Activated T-helper 1 cell treated with anti-CD3 and anti-CD28 coated beads, Interleukin-12 subunit alpha, Interleukin-12 subunit beta, Interleukin-2, Interleukin-4 antibody, amounts not matched to agents 30 ng/mL and 10 ng/mL and 1 ng/mL, durations not matched to agents 14 hours and 24 hours and 36 hours (primary cell): ENCODE measurements around the gene SYCE1. TPM values are rescaled to one million over a fixed set of nuclear protein-coding genes. Genes with fewer than 3 reads are reported as not detected.
"Not testable (repeated sequence)": the region's sequence is repeated elsewhere in the genome, so short reads cannot be mapped to it uniquely, and the experiment has no call there.

Experiments used
- DNase-seq: peaks from one replicate; pipeline ENCODE4 v3.0.0; 2021; ENCODE audit warnings: low spot score
- H3K27ac Mint-ChIP-seq: one replicate; pipeline ENCODE4 v1.8.0; 2021; ENCODE audit warnings: mild to moderate bottlenecking, mixed read lengths
- H3K27me3 Mint-ChIP-seq: one replicate; pipeline ENCODE4 v1.8.0; 2022; ENCODE audit warnings: mild to moderate bottlenecking, moderate library complexity, mixed read lengths; ENCODE audit not compliant: insufficient read depth
- H3K36me3 Mint-ChIP-seq: one replicate; pipeline ENCODE4 v1.8.0; 2021; ENCODE audit warnings: low read depth, mixed read lengths
- H3K4me1 Mint-ChIP-seq: one replicate; pipeline ENCODE4 v1.8.0; 2021; ENCODE audit warnings: low read depth, mixed read lengths
- H3K4me3 Mint-ChIP-seq: one replicate; pipeline ENCODE4 v1.8.0; 2021; ENCODE audit warnings: mild to moderate bottlenecking, moderate library complexity, mixed read lengths
- H3K9me3 Mint-ChIP-seq: one replicate; pipeline ENCODE4 v1.8.0; 2021; ENCODE audit warnings: mixed read lengths
- intact Hi-C: fragments of 100-400 bp; cut with micrococcal nuclease; formaldehyde crosslinking; loops from one replicate; pipeline ENCODE4 v1.15.1; 2024
- total RNA-seq: library from RNA; stranded (reverse); gene quantifications from 2 replicates; pipeline ENCODE4 v1.2.3, GENCODE V29; 2022

The SYCE1 gene
- total RNA-seq, 1 donor from 2014 or later, result 0.34 TPM

- Mint-ChIP-seq H3K4me3 (no peak overlapping the region), H3K36me3 (no peaks in the 10 kb centered on the region), H3K9me3 (no peaks in the 10 kb centered on the region), H3K4me1 (peaks cover 5% of the 10 kb centered on the region), H3K27me3 (peaks cover 47% of the 10 kb centered on the region), H3K27ac (no peak overlapping the region)
- DNase-seq, result no peak
- intact Hi-C loops, result no loop called here
Measured at GRCh38 chr10:133523631-133524203, 41.7 kb downstream of the SYCE1 start.

- peak overlapping the region; percentile 58 for H3K4me3 Mint-ChIP-seq
- peaks cover 5% of the 10 kb centered on the region for H3K4me1 Mint-ChIP-seq
- DNase-seq, result peak; percentile 80
- H3K36me3 Mint-ChIP-seq, result no peaks in the 10 kb centered on the region
- H3K9me3 Mint-ChIP-seq, result no peaks in the 10 kb centered on the region
- no peak overlapping the region for H3K27ac Mint-ChIP-seq
- peaks cover 39% of the 10 kb centered on the region for H3K27me3 Mint-ChIP-seq
- intact Hi-C loops, result loop anchor here (1.0 kb wide), 2 partner anchors 83 to 191 kb away; no protein-coding TSS in a partner anchor
Measured at GRCh38 chr10:133520193-133520738, 45.1 kb downstream of the SYCE1 start.

GRCh38 chr10:133518517-133518916 is 46.9 kb downstream of the SYCE1 start:
- DNase-seq, intact Hi-C loops, H3K9me3 Mint-ChIP-seq, H3K4me3 Mint-ChIP-seq, H3K27ac Mint-ChIP-seq, H3K4me1 Mint-ChIP-seq, H3K36me3 Mint-ChIP-seq: not testable (repeated sequence)
- peaks cover 46% of the 10 kb centered on the region for H3K27me3 Mint-ChIP-seq

GRCh38 chr10:133516057-133516456 is 49.3 kb downstream of the SYCE1 start:
- intact Hi-C loops, result no loop called here
- Mint-ChIP-seq H3K27ac (no peak overlapping the region), H3K4me3 (no peak overlapping the region), H3K9me3 (no peaks in the 10 kb centered on the region), H3K36me3 (no peaks in the 10 kb centered on the region), H3K27me3 (peaks cover 37% of the 10 kb centered on the region), H3K4me1 (peaks cover 5% of the 10 kb centered on the region)
- DNase-seq, result no peak

- intact Hi-C loops, result no loop called here
- Mint-ChIP-seq H3K9me3 (no peaks in the 10 kb centered on the region), H3K27me3 (peaks cover 34% of the 10 kb centered on the region), H3K36me3 (no peaks in the 10 kb centered on the region), H3K4me3 (no peak overlapping the region), H3K27ac (no peak overlapping the region), H3K4me1 (no peaks in the 10 kb centered on the region)
- no peak for DNase-seq
Measured at GRCh38 chr10:133515471-133515870, 49.9 kb downstream of the SYCE1 start.

- H3K36me3 Mint-ChIP-seq, result no peaks in the 10 kb centered on the region
Measured at GRCh38 chr10:133511907-133512528, 53.4 kb downstream of the SYCE1 start.

GRCh38 chr10:133511408-133511807 is 54.0 kb downstream of the SYCE1 start:
- Mint-ChIP-seq H3K27me3 (peaks cover 25% of the 10 kb centered on the region), H3K9me3 (peaks cover 8% of the 10 kb centered on the region), H3K36me3 (no peaks in the 10 kb centered on the region), H3K4me1 (no peaks in the 10 kb centered on the region), H3K4me3 (no peak overlapping the region), H3K27ac (no peak overlapping the region)
- no peak for DNase-seq
- intact Hi-C loops, result no loop called here

More at GRCh38 chr10:133511907-133512528, 53.4 kb downstream of the SYCE1 start:
- H3K4me1 Mint-ChIP-seq, result no peaks in the 10 kb centered on the region
- H3K27me3 Mint-ChIP-seq, result peaks cover 28% of the 10 kb centered on the region
- peaks cover 8% of the 10 kb centered on the region for H3K9me3 Mint-ChIP-seq
- intact Hi-C loops, result no loop called here
- H3K27ac Mint-ChIP-seq, result no peak overlapping the region
- no peak overlapping the region for H3K4me3 Mint-ChIP-seq
- no peak for DNase-seq

- no peaks in the 10 kb centered on the region for H3K36me3 Mint-ChIP-seq
- intact Hi-C loops, result no loop called here
- no peak for DNase-seq
- peaks cover 22% of the 10 kb centered on the region for H3K27me3 Mint-ChIP-seq
- no peak overlapping the region for H3K27ac Mint-ChIP-seq
- H3K4me3 Mint-ChIP-seq, result no peak overlapping the region
- no peaks in the 10 kb centered on the region for H3K4me1 Mint-ChIP-seq
- H3K9me3 Mint-ChIP-seq, result peaks cover 8% of the 10 kb centered on the region
Measured at GRCh38 chr10:133509700-133510099, 55.7 kb downstream of the SYCE1 start.

Other genes with a start within 250 kb of the SYCE1 start
- gene CALY, start 228.7 kb downstream of the SYCE1 start, total RNA-seq, result not detected in 2 replicates
- not detected in 2 replicates for gene PRAP1, start 218.2 kb downstream of the SYCE1 start, total RNA-seq
- 45.4 and 51.8 TPM in 2 replicates for gene FUOM, start 207.6 kb downstream of the SYCE1 start, total RNA-seq
- gene ECHS1, start 192.2 kb downstream of the SYCE1 start, total RNA-seq, result 69.3 and 69.6 TPM in 2 replicates
- gene PAOX, start 186.3 kb downstream of the SYCE1 start, total RNA-seq, result 6.6 and 7.5 TPM in 2 replicates
- 64.9 and 67.9 TPM in 2 replicates for gene MTG1, start 171.4 kb downstream of the SYCE1 start, total RNA-seq
- not detected in 2 replicates for gene SPRN, start 141.0 kb downstream of the SYCE1 start, total RNA-seq
- 1.2 and 1.5 TPM in 2 replicates for gene SCART1, start 111.6 kb downstream of the SYCE1 start, total RNA-seq
- 0.52 TPM in 1 of 2 replicates, not detected in the other for gene CYP2E1, start 38.2 kb downstream of the SYCE1 start, total RNA-seq
- 0.20 and 0.21 TPM in 2 replicates for gene FRG2B, start 61.2 kb upstream of the SYCE1 start, total RNA-seq